Loucy (cell line): ENCODE measurements around the gene KCNJ5.

Experiments used
- H2AFZ ChIP-seq: fragments of 200-600 bp; sonication (generic); 2 replicates; pipeline ENCODE4 v1.6.0; 2016; ENCODE audit warnings: antibody characterized with exemption, mild to moderate bottlenecking, low read length, moderate library complexity
- H3F3A ChIP-seq: fragments of 200-600 bp; 2 replicates; pipeline ENCODE4 v1.6.0; 2016; ENCODE audit warnings: antibody characterized with exemption, low read depth, mild to moderate bottlenecking
- H3K27me3 ChIP-seq: fragments of 200-600 bp; sonication (generic); 2 replicates; pipeline ENCODE4 v1.6.1; 2014; ENCODE audit warnings: low read length, mild to moderate bottlenecking; ENCODE audit not compliant: insufficient read depth, poor library complexity, severe bottlenecking
- H3K36me3 ChIP-seq: fragments of 200-600 bp; sonication (generic); 2 replicates; pipeline ENCODE4 v1.6.1; 2016; ENCODE audit warnings: low read length; ENCODE audit not compliant: insufficient read depth
- H3K4me1 ChIP-seq: fragments of 200-600 bp; sonication (generic); 2 replicates; pipeline ENCODE4 v1.5.1; 2014; ENCODE audit warnings: low read length, mild to moderate bottlenecking; ENCODE audit not compliant: insufficient read depth, poor library complexity, severe bottlenecking
- H3K4me2 ChIP-seq: fragments of 200-600 bp; sonication (generic); 2 replicates; pipeline ENCODE4 v1.6.0; 2014; ENCODE audit warnings: antibody characterized with exemption, low read length, low read depth, mild to moderate bottlenecking; ENCODE audit not compliant: poor library complexity, severe bottlenecking
- H3K4me3 ChIP-seq: fragments of 200-600 bp; sonication (generic); 2 replicates; pipeline ENCODE4 v1.5.1; 2014; ENCODE audit warnings: low read length, mild to moderate bottlenecking, mixed read lengths; ENCODE audit not compliant: poor library complexity, severe bottlenecking
- H3K79me2 ChIP-seq: fragments of 200-600 bp; sonication (generic); 2 replicates; pipeline ENCODE4 v1.6.1; 2014; ENCODE audit warnings: low read length; ENCODE audit not compliant: insufficient read depth
- H3K9ac ChIP-seq: fragments of 200-600 bp; sonication (generic); 2 replicates; pipeline ENCODE4 v1.6.0; 2014; ENCODE audit warnings: mild to moderate bottlenecking, low read depth, low read length, moderate library complexity; ENCODE audit not compliant: poor library complexity, severe bottlenecking
- H3K9me2 ChIP-seq: fragments of 200-600 bp; sonication (generic); replicated peaks from 2 replicates; pipeline ENCODE4 v1.6.1; 2016; ENCODE audit warnings: low read depth, low read length, mixed read lengths
- H3K9me3 ChIP-seq: fragments of 200-600 bp; sonication (generic); 2 replicates; pipeline ENCODE4 v1.6.1; 2014; ENCODE audit warnings: mild to moderate bottlenecking, antibody characterized with exemption, low read length, low read depth; ENCODE audit not compliant: insufficient read depth
- H4K20me1 ChIP-seq: fragments of 200-600 bp; sonication (generic); 2 replicates; pipeline ENCODE4 v1.6.0; 2014; ENCODE audit warnings: antibody characterized with exemption, low read length, mild to moderate bottlenecking; ENCODE audit not compliant: insufficient read depth, poor library complexity, severe bottlenecking
- EZH2phosphoT487 ChIP-seq: fragments of 200-600 bp; IDR thresholded peaks from 2 replicates; pipeline ENCODE4 v1.6.1; 2018; ENCODE audit warnings: antibody characterized with exemption, mild to moderate bottlenecking, moderate library complexity, borderline replicate concordance
- TF ChIP-seq, protein P1 (sequence below): fragments of 200-600 bp; sonication (generic); conservative IDR thresholded peaks from 2 replicates; pipeline ENCODE4 v1.5.1; 2014; ENCODE audit warnings: mild to moderate bottlenecking, antibody characterized with exemption, low read length

KCNJ5 gene

DNA sequence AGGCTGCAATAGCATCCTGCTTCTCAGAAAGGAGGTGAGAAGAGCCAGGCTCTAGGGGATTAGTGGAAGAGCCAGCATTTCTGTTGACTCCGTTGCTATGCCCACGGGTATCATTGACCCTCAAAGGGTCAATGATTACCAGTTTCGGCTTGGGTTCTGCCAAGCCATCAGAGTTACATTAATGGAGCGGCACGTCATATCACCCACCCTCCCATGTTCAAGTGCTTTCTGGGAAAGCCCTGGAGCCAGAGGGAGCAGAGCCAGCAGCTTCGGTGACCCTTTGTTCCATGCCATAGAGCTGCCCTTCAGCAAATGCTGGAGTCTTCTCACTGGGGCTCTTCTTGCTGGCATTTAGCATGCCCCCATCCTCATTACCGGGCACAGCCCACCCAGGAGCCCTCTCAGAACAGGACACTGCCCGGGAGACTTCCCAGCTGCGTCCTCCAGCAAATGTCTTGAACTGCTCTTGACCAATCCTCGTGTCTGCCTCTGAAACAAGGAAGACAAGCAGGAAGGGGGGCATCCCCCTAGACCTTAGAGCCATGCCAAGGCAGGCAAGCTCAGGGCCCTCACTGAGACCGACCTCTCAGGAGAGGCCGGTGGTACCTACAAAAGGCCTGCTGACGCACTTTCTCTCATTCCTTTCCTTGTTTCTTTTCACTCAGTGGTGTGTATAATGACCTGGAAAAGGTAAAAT, 38.7 kb upstream of the KCNJ5 start:
- Histone ChIP-seq H3K4me3 (no peak overlapping the region), H3K79me2 (no peaks in the 10 kb centered on the region), H3K27me3 (no peaks in the 10 kb centered on the region), H3F3A (no peaks in the 10 kb centered on the region), H2AFZ (no peak overlapping the region), H3K9me3 (no peaks in the 10 kb centered on the region), H3K4me1 (no peaks in the 10 kb centered on the region), H4K20me1 (no peaks in the 10 kb centered on the region), H3K4me2 (no peak overlapping the region), H3K9me2 (no peaks in the 10 kb centered on the region), H3K9ac (no peak overlapping the region), H3K36me3 (no peaks in the 10 kb centered on the region)
- TF ChIP-seq, protein P1, sequence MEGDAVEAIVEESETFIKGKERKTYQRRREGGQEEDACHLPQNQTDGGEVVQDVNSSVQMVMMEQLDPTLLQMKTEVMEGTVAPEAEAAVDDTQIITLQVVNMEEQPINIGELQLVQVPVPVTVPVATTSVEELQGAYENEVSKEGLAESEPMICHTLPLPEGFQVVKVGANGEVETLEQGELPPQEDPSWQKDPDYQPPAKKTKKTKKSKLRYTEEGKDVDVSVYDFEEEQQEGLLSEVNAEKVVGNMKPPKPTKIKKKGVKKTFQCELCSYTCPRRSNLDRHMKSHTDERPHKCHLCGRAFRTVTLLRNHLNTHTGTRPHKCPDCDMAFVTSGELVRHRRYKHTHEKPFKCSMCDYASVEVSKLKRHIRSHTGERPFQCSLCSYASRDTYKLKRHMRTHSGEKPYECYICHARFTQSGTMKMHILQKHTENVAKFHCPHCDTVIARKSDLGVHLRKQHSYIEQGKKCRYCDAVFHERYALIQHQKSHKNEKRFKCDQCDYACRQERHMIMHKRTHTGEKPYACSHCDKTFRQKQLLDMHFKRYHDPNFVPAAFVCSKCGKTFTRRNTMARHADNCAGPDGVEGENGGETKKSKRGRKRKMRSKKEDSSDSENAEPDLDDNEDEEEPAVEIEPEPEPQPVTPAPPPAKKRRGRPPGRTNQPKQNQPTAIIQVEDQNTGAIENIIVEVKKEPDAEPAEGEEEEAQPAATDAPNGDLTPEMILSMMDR = no peak
- no peak for TF ChIP-seq EZH2phosphoT487

GRCh38 chr11:128853559-128853958, 37.6 kb upstream of the KCNJ5 start:
- Histone ChIP-seq H3F3A (no peaks in the 10 kb centered on the region), H3K4me1 (no peaks in the 10 kb centered on the region)

DNA sequence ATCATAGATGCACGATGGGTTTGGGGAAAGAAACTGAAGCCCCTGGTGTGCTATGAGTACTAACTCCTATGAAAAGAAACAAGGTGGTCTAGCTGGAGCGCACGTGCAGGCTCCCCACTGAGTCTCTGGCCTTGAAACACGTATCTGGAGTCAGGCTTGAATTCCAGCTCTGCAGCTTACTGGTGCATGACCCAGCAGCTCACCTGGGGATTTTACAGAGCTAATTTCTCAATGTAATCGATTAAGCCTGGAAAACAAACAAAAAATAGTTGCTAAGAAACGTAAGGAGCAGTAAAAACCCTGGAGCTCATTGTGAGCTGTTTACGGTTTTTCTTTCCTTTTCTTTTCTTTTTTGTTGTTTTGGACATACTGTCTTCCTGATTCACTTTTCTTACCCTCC, 36.3 kb upstream of the KCNJ5 start:
- H3K27me3 ChIP-seq = no peaks in the 10 kb centered on the region

More at GRCh38 chr11:128853559-128853958, 37.6 kb upstream of the KCNJ5 start:
- TF ChIP-seq EZH2phosphoT487 = no peak
- TF ChIP-seq, protein P1 = no peak
- H3K9me2 ChIP-seq = no peaks in the 10 kb centered on the region
- no peak overlapping the region for H3K4me3 ChIP-seq
- no peaks in the 10 kb centered on the region for H3K27me3 ChIP-seq
- no peaks in the 10 kb centered on the region for H3K79me2 ChIP-seq
- H2AFZ ChIP-seq = no peak overlapping the region
- H3K9ac ChIP-seq = no peak overlapping the region
- no peaks in the 10 kb centered on the region for H3K36me3 ChIP-seq
- no peaks in the 10 kb centered on the region for H3K9me3 ChIP-seq
- no peak overlapping the region for H3K4me2 ChIP-seq
- no peaks in the 10 kb centered on the region for H4K20me1 ChIP-seq

More for the DNA sequence above, 36.3 kb upstream of the KCNJ5 start:
- TF ChIP-seq, protein P1 = no peak
- no peak for TF ChIP-seq EZH2phosphoT487
- H3K79me2 ChIP-seq = no peaks in the 10 kb centered on the region
- no peaks in the 10 kb centered on the region for H3K9me2 ChIP-seq
- H3K9ac ChIP-seq = no peak overlapping the region
- H3K4me2 ChIP-seq = no peak overlapping the region
- no peaks in the 10 kb centered on the region for H3K36me3 ChIP-seq
- no peaks in the 10 kb centered on the region for H3F3A ChIP-seq
- H4K20me1 ChIP-seq = no peaks in the 10 kb centered on the region
- no peak overlapping the region for H2AFZ ChIP-seq
- no peaks in the 10 kb centered on the region for H3K4me1 ChIP-seq
- H3K4me3 ChIP-seq = no peak overlapping the region
- H3K9me3 ChIP-seq = no peaks in the 10 kb centered on the region
